ENCODE results near the gene ACOT13. TPM values are rescaled to one million over a fixed set of nuclear protein-coding genes. Genes with fewer than 3 reads are reported as not detected.

The ACOT13 gene
- total RNA-seq, 2 donors from 2014 or later, result 36.2 to 43.1 TPM

GRCh38 chr6:24642061-24642460 lies 24.8 kb upstream of the ACOT13 start:
- H3K9ac ChIP-seq (ENCODE audit: extremely low read depth, low read length, poor library complexity, severe bottlenecking), result no peak overlapping the region
- H3K36me3 Mint-ChIP-seq (ENCODE audit: low read depth), result no peaks in the 10 kb centered on the region
- no peak for DNase-seq
- no peak for TF ChIP-seq CTCF (conservative IDR thresholded peaks at IDR 0.05)
- H3K4me3 ChIP-seq (ENCODE audit: low read length), result no peak overlapping the region
- H3K4me1 Mint-ChIP-seq, result peaks cover 3% of the 10 kb centered on the region
- H3K27ac Mint-ChIP-seq, result no peak overlapping the region
- H3K9me3 ChIP-seq (ENCODE audit: control insufficient read depth, low read length), result peaks cover 26% of the 10 kb centered on the region
- H3K27me3 ChIP-seq (ENCODE audit: control insufficient read depth, insufficient read depth, low read length, poor library complexity, severe bottlenecking), result peaks cover 41% of the 10 kb centered on the region
- H3K4me1 ChIP-seq (ENCODE audit: control insufficient read depth, insufficient read depth, low read length), result peaks cover 2% of the 10 kb centered on the region
- H3K27ac ChIP-seq (ENCODE audit: low read depth, low read length), result no peak overlapping the region
- peaks cover 24% of the 10 kb centered on the region for H3K9me3 Mint-ChIP-seq
- H3K27me3 Mint-ChIP-seq (ENCODE audit: insufficient read depth), result peaks cover 45% of the 10 kb centered on the region
- no peak overlapping the region for H3K4me3 Mint-ChIP-seq
- H3K36me3 ChIP-seq (ENCODE audit: control insufficient read depth, insufficient read depth, low read length), result no peaks in the 10 kb centered on the region

GRCh38 chr6:24643920-24644319 lies 23.0 kb upstream of the ACOT13 start:
- H3K4me1 Mint-ChIP-seq, result peaks cover 3% of the 10 kb centered on the region
- no peak overlapping the region for H3K4me3 Mint-ChIP-seq
- 91 to 92% methylated on average over 5 to 7 of the region's 7 CpGs for WGBS, 2 experiments (ENCODE audit: insufficient coverage in 1 of 2, insufficient read length in 1 of 2)

GRCh38 chr6:24644377-24644776 lies 22.5 kb upstream of the ACOT13 start:
- 80 to 89% methylated on average over 3 to 4 of the region's 4 CpGs for WGBS, 2 experiments (ENCODE audit: insufficient coverage in 1 of 2, insufficient read length in 1 of 2)

More at GRCh38 chr6:24643920-24644319, 23.0 kb upstream of the ACOT13 start:
- TF ChIP-seq CTCF (conservative IDR thresholded peaks at IDR 0.05), result no peak
- no peak overlapping the region for H3K27ac ChIP-seq (ENCODE audit: low read depth, low read length)
- peaks cover 32% of the 10 kb centered on the region for H3K27me3 ChIP-seq (ENCODE audit: control insufficient read depth, insufficient read depth, low read length, poor library complexity, severe bottlenecking)
- no peak overlapping the region for H3K4me3 ChIP-seq (ENCODE audit: low read length)
- Mint-ChIP-seq H3K27ac (no peak overlapping the region), H3K27me3 (ENCODE audit: insufficient read depth) (peaks cover 37% of the 10 kb centered on the region), H3K9me3 (peaks cover 7% of the 10 kb centered on the region), H3K36me3 (ENCODE audit: low read depth) (peaks cover 2% of the 10 kb centered on the region)
- no peak overlapping the region for H3K9ac ChIP-seq (ENCODE audit: extremely low read depth, low read length, poor library complexity, severe bottlenecking)
- H3K9me3 ChIP-seq (ENCODE audit: control insufficient read depth, low read length), result peaks cover 8% of the 10 kb centered on the region
- H3K4me1 ChIP-seq (ENCODE audit: control insufficient read depth, insufficient read depth, low read length), result peaks cover 2% of the 10 kb centered on the region
- DNase-seq, result no peak
- H3K36me3 ChIP-seq (ENCODE audit: control insufficient read depth, insufficient read depth, low read length), result no peaks in the 10 kb centered on the region

More at GRCh38 chr6:24644377-24644776, 22.5 kb upstream of the ACOT13 start:
- Histone ChIP-seq H3K36me3 (ENCODE audit: control insufficient read depth, insufficient read depth, low read length) (no peaks in the 10 kb centered on the region), H3K9me3 (ENCODE audit: control insufficient read depth, low read length) (peaks cover 4% of the 10 kb centered on the region), H3K4me1 (ENCODE audit: control insufficient read depth, insufficient read depth, low read length) (peaks cover 2% of the 10 kb centered on the region), H3K4me3 (ENCODE audit: low read length) (no peak overlapping the region), H3K27ac (ENCODE audit: low read depth, low read length) (no peak overlapping the region), H3K9ac (ENCODE audit: extremely low read depth, low read length, poor library complexity, severe bottlenecking) (no peak overlapping the region), H3K27me3 (ENCODE audit: control insufficient read depth, insufficient read depth, low read length, poor library complexity, severe bottlenecking) (peaks cover 32% of the 10 kb centered on the region)
- no peak for DNase-seq
- Mint-ChIP-seq H3K27me3 (ENCODE audit: insufficient read depth) (peaks cover 37% of the 10 kb centered on the region), H3K36me3 (ENCODE audit: low read depth) (peaks cover 3% of the 10 kb centered on the region), H3K4me1 (peaks cover 3% of the 10 kb centered on the region), H3K4me3 (no peak overlapping the region), H3K27ac (no peak overlapping the region), H3K9me3 (peaks cover 3% of the 10 kb centered on the region)
- TF ChIP-seq CTCF (conservative IDR thresholded peaks at IDR 0.05), result no peak

All from endodermal cell (in vitro differentiated cells).